Measurements from ENCODE around the gene SUGP2. TPM values are rescaled to one million over a fixed set of nuclear protein-coding genes. Genes with fewer than 3 reads are reported as not detected.

The SUGP2 gene
- total and polyA plus RNA-seq, 9 of the 15 experiments (the other 6 are each of a cell fraction or from before 2014, with no cell fraction given) = 13.1 to 101 (median 63.1) TPM

DNA sequence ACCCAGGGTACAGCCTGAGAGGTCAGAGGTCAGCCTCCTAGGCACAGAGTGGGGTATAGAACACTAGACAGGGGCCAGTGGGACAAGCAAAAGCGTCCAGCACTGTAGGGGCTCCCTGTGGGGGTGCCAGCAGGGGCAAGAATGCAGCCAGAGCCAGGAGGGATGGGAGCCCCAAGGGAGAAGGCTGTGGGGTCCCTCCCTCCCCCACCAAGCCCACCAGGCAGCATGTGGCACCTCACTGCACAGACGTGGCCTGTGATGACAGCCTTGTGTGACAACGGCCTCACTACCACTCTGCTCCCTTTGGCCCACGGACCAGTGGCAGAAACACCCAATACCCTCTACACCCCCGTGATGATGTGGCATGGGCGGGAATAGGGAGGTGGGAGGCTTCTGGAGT is 10.2 kb upstream of the SUGP2 start:
- TF ChIP-seq POLR2G (IDR thresholded peaks at IDR 0.05; ENCODE audit: low read depth, low read length) = 0 out of 2 replicates have a peak, but pooled peaks have one; percentile 36
- no peak for TF ChIP-seq TEAD1 (CRISPR knock-in tag; IDR thresholded peaks at IDR 0.05)

DNA sequence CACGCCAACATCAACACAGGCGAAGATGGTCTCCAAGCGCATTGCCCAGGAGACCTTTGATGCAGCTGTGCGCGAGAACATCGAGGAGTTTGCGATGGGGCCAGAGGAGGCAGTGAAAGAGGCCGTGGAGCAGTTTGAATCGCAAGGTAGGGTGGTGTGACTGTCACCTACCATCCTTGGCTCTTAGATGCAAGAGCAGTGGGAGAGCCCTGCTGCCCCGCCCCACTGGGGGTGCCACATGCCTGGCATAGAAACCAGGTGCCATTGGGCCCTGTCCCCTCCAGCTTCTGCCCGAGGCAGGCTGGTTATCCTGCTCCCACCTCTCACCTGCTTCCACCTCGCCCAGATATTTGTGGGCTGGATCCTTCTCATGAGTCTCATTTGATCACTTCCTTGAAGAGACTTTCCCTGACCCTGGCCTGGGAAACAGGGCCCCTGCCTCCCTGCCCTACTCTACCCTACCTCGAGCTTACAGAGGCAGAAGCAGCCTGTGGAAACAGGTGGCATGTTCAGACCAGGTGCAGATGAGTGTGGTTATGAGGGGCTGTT is 9.5 kb upstream of the SUGP2 start:
- Histone ChIP-seq H2AFZ (ENCODE audit: low read depth, low read length) (no peak overlapping the region), H3K9me3 (replicated peaks; ENCODE audit: control insufficient read depth, insufficient read depth, low read depth, low read length) (0 out of 2 replicates have a peak, but pooled peaks cover 1% of the 10 kb centered on the region), H3K27ac (ENCODE audit: extremely low read depth, low read depth, low read length) (no peak overlapping the region), H3K4me3 (no peak overlapping the region), H3K4me1 (replicated peaks in 1 of 2; ENCODE audit: control insufficient read depth in 2 of 2, insufficient read depth in 2 of 2, low read length in 2 of 2) (no peaks in the 10 kb centered on the region), H3K27me3 (ENCODE audit: control insufficient read depth in 2 of 2, insufficient read depth in 2 of 2, low read length in 2 of 2) (no peaks in the 10 kb centered on the region), H3K36me3 (ENCODE audit: control insufficient read depth, insufficient read depth, low read length) (peaks cover 65% of the 10 kb centered on the region), H3K9ac (ENCODE audit: insufficient read depth in 1 of 2, low read depth in 2 of 2, low read length in 2 of 2) (peak overlapping the region in 1 of 2 experiments; percentile 40; a peak in 2 of 4 replicates), H3K79me2 (ENCODE audit: control insufficient read depth, insufficient read depth, low read length) (peaks cover 32% of the 10 kb centered on the region), H3K4me2 (ENCODE audit: insufficient read depth, low read length) (no peak overlapping the region), H3K9me1 (ENCODE audit: control insufficient read depth, insufficient read depth, low read length) (no peaks in the 10 kb centered on the region), H4K20me1 (replicated peaks; ENCODE audit: control insufficient read depth, insufficient read depth, low read length) (peaks cover 5% of the 10 kb centered on the region; the same call in 1 of the 2 replicates)
- 92% methylated on average over 13 of the region's 13 CpGs for WGBS (ENCODE audit: insufficient coverage, low coverage, missing lambda C conversion rate)
- intact Hi-C loops (cut with micrococcal nuclease) (no loop called here), in situ Hi-C loops (cut with MboI) (loop anchor here (10.0 kb wide), 1 partner anchor 282 kb away; the partner anchor contains the start of genes MAU2 and SUGP1)
- no TSS peak for BruUV-seq (replicated peaks)
- ATAC-seq (no peak), FAIRE-seq (no peak), DNase-seq (ENCODE audit: extremely low read depth in 1 of 4, low spot score in 3 of 4) (peak in 1 of 4 experiments; percentile 4)
- ChIA-PET CTCF (ENCODE audit: low intra/inter-chr PET ratio) (no interaction called here), POLR2A (no interaction called here)
- TF ChIP-seq, protein P1, sequence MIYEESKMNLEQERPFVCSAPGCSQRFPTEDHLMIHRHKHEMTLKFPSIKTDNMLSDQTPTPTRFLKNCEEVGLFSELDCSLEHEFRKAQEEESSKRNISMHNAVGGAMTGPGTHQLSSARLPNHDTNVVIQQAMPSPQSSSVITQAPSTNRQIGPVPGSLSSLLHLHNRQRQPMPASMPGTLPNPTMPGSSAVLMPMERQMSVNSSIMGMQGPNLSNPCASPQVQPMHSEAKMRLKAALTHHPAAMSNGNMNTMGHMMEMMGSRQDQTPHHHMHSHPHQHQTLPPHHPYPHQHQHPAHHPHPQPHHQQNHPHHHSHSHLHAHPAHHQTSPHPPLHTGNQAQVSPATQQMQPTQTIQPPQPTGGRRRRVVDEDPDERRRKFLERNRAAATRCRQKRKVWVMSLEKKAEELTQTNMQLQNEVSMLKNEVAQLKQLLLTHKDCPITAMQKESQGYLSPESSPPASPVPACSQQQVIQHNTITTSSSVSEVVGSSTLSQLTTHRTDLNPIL (CRISPR knock-in tag; IDR thresholded peaks at IDR 0.05) = no peak
- TF ChIP-seq, protein P2, sequence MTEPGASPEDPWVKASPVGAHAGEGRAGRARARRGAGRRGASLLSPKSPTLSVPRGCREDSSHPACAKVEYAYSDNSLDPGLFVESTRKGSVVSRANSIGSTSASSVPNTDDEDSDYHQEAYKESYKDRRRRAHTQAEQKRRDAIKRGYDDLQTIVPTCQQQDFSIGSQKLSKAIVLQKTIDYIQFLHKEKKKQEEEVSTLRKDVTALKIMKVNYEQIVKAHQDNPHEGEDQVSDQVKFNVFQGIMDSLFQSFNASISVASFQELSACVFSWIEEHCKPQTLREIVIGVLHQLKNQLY (CRISPR knock-in tag; conservative IDR thresholded peaks at IDR 0.05) = no peak
- TF ChIP-seq ZNF57 (CRISPR knock-in tag; IDR thresholded peaks at IDR 0.05) = no peak
- no peak for TF ChIP-seq PHF8 (IDR thresholded peaks at IDR 0.05; ENCODE audit: borderline replicate concordance, low read length)
- no peak for TF ChIP-seq RCOR1 (IDR thresholded peaks at IDR 0.05; ENCODE audit: borderline replicate concordance in 1 of 2, low read depth in 2 of 2, low read length in 2 of 2)
- TF ChIP-seq RBM39 (optimal IDR thresholded peaks at IDR 0.05; ENCODE audit: low read depth, low read length) = no peak
- TF ChIP-seq, protein P3, sequence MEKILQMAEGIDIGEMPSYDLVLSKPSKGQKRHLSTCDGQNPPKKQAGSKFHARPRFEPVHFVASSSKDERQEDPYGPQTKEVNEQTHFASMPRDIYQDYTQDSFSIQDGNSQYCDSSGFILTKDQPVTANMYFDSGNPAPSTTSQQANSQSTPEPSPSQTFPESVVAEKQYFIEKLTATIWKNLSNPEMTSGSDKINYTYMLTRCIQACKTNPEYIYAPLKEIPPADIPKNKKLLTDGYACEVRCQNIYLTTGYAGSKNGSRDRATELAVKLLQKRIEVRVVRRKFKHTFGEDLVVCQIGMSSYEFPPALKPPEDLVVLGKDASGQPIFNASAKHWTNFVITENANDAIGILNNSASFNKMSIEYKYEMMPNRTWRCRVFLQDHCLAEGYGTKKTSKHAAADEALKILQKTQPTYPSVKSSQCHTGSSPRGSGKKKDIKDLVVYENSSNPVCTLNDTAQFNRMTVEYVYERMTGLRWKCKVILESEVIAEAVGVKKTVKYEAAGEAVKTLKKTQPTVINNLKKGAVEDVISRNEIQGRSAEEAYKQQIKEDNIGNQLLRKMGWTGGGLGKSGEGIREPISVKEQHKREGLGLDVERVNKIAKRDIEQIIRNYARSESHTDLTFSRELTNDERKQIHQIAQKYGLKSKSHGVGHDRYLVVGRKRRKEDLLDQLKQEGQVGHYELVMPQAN (IDR thresholded peaks at IDR 0.05; ENCODE audit: borderline replicate concordance) = no peak
- no peak for TF ChIP-seq ZC3H4 (CRISPR knock-in tag; IDR thresholded peaks at IDR 0.05; ENCODE audit: borderline replicate concordance)

More for the DNA sequence above, 10.2 kb upstream of the SUGP2 start:
- CTCF ChIA-PET (ENCODE audit: low intra/inter-chr PET ratio) = no interaction called here
- no peak overlapping the region for H3K27ac ChIP-seq (ENCODE audit: extremely low read depth, low read depth, low read length)
- no peaks in the 10 kb centered on the region for H3K27me3 ChIP-seq (ENCODE audit: control insufficient read depth in 2 of 2, insufficient read depth in 2 of 2, low read length in 2 of 2)
- FAIRE-seq = no peak
- POLR2A ChIA-PET = no interaction called here
- no peak overlapping the region for H2AFZ ChIP-seq (ENCODE audit: low read depth, low read length)
- no peak overlapping the region for H3K4me3 ChIP-seq
- H3K9me3 ChIP-seq (replicated peaks; ENCODE audit: control insufficient read depth, insufficient read depth, low read depth, low read length) = no peaks in the 10 kb centered on the region
- H3K4me2 ChIP-seq (ENCODE audit: insufficient read depth, low read length) = no peak overlapping the region
- 84% methylated on average over 6 of the region's 6 CpGs for WGBS (ENCODE audit: insufficient coverage, low coverage, missing lambda C conversion rate)
- H4K20me1 ChIP-seq (replicated peaks; ENCODE audit: control insufficient read depth, insufficient read depth, low read length) = peaks cover 5% of the 10 kb centered on the region; the same call in 1 of the 2 replicates
- BruUV-seq (replicated peaks) = no TSS peak
- intact Hi-C loops (cut with micrococcal nuclease) (no loop called here), in situ Hi-C loops (cut with MboI) (loop anchor here (10.0 kb wide), 1 partner anchor 281 kb away; the partner anchor contains the start of genes MAU2 and SUGP1)
- H3K9ac ChIP-seq (ENCODE audit: insufficient read depth in 1 of 2, low read depth in 2 of 2, low read length in 2 of 2) = peak overlapping the region in 1 of 2 experiments; percentile 26; a peak in 1 of 4 replicates
- H3K9me1 ChIP-seq (ENCODE audit: control insufficient read depth, insufficient read depth, low read length) = no peaks in the 10 kb centered on the region
- no peak for DNase-seq (ENCODE audit: extremely low read depth in 1 of 4, low spot score in 3 of 4)
- H3K36me3 ChIP-seq (ENCODE audit: control insufficient read depth, insufficient read depth, low read length) = peaks cover 59% of the 10 kb centered on the region
- H3K4me1 ChIP-seq (replicated peaks in 1 of 2; ENCODE audit: control insufficient read depth in 2 of 2, insufficient read depth in 2 of 2, low read length in 2 of 2) = no peaks in the 10 kb centered on the region
- no peak for ATAC-seq
- H3K79me2 ChIP-seq (ENCODE audit: control insufficient read depth, insufficient read depth, low read length) = peaks cover 25% of the 10 kb centered on the region

All from K562 (cell line).